HG02943 (cell line): ENCODE data around the gene SLC41A1.
A peak's percentile ranks its signal among the peaks of the same experiment; 100 is the strongest.

ENCODE experiments used
- ATAC-seq: cut with Tn5 transposase; IDR thresholded peaks from one replicate; pipeline ENCODE4 v1.9.1; 2021; ENCODE audit warnings: mild to moderate bottlenecking, low read depth, moderate library complexity; ENCODE audit not compliant: unreplicated experiment

The SLC41A1 gene

GRCh38 chr1:205792481-205792881 is 20.5 kb downstream of the SLC41A1 start:
- no peak for ATAC-seq

DNA sequence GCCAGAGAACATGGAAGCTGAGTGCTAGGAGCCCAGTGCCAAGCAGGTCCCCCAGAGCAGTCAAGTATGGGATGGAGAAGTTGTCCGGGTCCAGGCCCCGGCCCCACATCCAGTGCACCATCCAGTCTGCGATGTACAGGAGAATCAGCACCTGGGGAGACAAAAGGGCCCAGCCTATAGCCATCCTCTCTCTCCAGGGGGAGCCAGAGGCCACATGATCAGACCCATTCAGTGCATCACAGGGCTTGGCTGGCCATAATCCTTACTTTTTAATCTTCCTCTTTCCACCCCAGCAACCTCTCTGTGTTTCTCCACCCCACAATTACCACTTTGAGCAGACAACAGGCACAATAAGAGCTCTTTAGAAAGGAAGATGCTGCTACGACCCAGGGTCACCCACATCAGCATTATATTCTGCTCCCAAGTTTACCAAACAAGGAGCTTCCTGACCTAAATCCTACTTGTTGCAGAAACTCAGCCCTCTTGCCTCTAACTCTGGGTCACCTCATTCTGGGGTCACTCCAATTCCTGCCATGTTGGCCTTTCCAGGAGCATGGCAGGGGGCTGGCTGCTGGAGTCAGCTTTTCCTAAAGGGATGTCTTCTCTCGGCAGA is 21.3 kb downstream of the SLC41A1 start:
- ATAC-seq, result no peak

GRCh38 chr1:205787287-205787916 is 25.6 kb downstream of the SLC41A1 start:
- ATAC-seq, result no peak

GRCh38 chr1:205786601-205787000 is 26.4 kb downstream of the SLC41A1 start:
- no peak for ATAC-seq

DNA sequence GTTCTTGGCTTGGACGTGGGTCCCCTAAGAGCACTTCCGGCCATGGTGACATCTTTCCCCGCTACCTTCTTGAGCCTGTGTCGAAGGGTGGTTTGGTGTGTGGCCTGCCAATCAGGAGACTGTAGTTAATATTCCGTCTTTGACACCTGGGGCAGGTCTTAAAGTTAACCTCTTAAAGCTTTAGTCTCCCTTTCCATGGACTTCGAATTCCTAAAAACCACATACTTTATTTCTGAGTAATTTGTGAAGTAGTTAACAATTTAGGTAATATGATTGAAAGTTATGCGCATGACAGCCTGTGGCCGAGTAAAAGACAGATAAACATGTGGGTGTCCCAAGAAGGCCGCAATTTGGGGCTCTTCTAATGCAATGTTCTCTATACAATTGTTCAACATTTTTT is 27.6 kb downstream of the SLC41A1 start:
- no peak for ATAC-seq

GRCh38 chr1:205783904-205784303 is 29.1 kb downstream of the SLC41A1 start:
- ATAC-seq, result no peak

DNA sequence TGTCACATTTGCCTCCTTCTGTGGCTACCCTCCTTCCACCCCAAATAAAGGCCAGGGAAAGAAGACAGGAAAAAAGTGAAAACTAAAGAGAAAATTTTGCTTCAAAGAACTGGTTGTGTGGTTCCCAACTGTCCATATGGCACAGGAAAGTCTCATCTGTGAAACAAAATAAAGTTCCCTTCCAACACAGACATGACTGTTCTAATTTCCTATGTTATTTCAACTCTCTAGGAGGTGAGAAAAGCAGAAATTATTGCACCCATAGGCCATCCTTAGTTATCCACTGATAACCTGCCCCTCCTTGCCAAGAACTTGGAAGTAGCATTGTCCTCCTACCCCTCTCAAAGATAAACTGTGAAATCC is 29.6 kb downstream of the SLC41A1 start:
- ATAC-seq, result no peak

DNA sequence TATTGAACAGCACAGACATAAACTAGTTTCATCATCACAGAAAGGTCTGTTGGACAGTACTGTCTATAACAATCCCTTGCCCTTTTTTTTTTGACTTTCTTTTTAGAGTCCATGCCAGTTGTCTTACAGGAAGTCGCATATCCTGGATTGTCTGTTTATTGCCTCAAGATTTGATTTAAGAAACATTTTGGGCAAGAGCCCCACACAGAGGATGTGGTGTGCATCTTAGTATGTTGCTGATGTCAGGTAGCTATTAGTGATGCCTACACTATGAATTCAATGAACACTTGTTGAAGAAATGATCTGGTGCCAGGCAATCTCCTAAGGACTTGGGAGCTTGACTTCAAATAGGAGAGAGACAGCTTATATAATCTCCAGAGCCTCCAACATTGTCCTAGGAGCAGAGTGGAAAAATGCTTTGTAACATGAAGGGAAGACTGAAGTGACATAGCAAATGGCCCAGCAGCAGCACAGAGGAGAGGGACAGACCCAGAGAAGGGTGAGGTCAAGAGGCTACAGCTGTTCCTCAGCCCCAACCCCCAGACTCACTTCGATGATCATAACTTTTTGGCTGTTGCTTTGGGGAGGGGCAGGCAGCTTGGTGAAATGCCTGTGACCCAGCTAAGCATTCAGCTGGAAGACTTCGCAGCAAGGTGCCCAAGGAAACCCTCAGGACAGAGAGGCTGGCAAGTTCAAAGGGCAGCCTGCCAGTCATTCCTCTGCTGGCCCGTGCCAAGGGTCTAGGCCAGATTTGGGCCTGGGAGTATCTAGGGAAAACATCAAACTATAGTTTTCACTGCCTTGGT is 30.2 kb downstream of the SLC41A1 start:
- ATAC-seq, result no peak

- ATAC-seq, result no peak
These were observed 32.7 kb downstream of the SLC41A1 start for GRCh38 chr1:205780335-205780734.

- ATAC-seq, result no peak
These were observed 35.0 kb downstream of the SLC41A1 start for GRCh38 chr1:205777994-205778393.

DNA sequence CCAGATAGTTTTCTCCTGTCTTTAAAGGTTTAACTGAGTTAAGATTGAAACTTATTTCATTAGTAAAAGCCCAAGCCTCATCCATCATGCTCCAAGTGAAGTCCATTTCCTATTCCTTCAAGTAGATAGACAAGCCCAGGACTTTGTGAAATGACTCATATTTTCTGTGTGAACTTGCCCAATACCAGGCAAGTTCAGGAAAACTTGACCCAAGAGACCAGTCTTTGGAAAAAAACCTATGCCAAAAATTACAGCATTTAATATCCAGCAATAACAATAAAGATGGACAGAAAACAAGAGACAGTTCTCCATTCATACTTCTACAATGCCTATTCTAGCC is 37.3 kb downstream of the SLC41A1 start:
- no peak for ATAC-seq

- ATAC-seq, result peak; percentile 77
These were observed 37.8 kb downstream of the SLC41A1 start, which contains the start of gene RAB29 for GRCh38 chr1:205775015-205775716. RAB29 (minus strand) TSS chr1:205775482; CDS start chr1:205774956, 526 bp downstream.

DNA sequence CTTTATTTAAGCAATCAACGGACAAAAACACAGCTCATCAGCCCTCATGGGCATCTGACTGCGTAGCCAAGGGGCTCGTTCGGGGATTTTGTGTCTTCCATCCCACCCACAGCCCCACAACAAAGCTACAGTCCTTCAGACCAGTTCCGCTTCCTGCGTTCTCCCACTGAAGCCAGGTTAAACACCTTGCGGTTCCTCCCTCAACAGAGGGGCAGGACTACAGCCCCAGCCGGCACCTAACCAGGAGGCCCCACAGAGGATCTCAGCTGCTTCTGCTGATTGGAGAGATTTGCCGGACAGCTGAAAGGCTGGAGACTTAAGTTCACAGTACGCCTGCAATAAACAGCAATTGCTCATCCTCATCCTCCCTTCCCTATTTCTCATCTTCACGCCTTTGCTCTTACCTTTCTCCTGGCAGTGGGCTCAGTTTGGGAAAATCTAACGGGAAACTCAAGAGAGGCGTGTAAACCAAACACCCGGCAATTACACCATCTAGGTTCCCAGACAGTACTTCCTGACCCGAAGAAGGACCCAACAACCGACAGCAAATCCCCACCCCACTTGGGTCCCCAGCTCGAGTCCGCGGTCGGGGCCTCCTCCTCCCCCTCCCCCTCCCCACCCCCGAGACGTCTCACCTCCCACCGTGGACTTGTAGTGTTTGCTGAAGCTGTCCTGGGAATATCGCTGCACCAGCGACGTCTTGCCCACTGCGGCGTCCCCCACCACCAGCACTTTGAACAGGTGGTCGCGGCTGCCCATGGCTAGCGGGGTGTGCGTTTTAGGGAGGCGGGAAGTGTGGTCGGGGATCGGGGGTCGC is 38.6 kb downstream of the SLC41A1 start:
- ATAC-seq, result peak; percentile 14

- no peak for ATAC-seq
These were observed 40.4 kb downstream of the SLC41A1 start for GRCh38 chr1:205772607-205773032.

- no peak for ATAC-seq
These were observed 42.4 kb downstream of the SLC41A1 start for GRCh38 chr1:205770618-205771017.

DNA sequence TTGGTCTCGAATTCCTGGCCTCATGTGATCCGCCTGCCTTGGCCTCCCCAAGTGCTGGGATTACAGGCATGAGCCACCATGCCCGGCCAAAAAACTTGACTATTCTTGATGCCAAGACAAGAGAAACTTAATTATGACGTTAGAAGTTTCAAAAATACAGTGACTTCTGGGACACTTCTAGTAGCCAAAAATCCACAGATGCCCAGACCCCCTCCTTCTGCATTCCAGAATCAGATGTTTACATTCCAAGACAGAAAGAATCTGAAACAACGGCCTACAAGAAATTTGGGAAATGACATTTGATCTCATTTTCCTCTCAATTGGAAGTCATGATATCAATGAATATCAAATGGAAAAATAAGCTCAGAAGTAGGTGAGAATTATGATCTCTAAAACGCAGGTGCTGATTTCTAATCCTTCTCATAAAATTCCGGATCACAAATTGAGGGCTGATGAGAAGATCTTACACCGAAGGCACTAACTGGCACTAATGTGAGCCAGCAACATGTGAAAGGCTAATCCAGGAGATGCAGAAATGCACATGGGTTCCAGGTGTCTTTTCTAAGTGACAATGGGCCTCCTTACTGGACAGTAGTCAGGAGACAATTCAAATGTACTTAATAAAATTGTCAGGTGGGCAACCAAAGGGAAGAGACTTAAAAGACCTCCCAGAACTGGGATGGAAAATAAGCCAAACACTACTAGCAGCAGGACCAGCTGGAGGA is 43.2 kb downstream of the SLC41A1 start:
- no peak for ATAC-seq

DNA sequence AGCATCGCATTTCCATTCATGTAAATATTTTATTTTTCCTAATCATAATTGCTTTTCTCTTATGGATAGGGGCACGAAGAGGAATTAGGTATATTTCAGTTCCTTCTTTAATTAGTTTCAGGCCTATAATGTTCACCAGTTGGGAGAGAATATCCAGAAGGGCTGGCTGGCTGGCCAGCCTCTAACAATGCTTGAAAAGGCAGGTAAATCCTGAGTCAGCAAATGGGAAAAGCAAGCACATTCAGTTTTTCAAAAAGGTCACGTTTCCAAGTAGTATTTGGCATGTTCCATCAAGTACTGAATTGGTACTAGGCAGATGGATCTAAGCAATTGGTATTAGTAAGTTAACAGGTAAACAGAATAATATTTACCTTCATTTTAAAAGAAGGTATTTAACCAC is 45.8 kb downstream of the SLC41A1 start:
- no peak for ATAC-seq

GRCh38 chr1:205766570-205766969 is 46.4 kb downstream of the SLC41A1 start:
- no peak for ATAC-seq

DNA sequence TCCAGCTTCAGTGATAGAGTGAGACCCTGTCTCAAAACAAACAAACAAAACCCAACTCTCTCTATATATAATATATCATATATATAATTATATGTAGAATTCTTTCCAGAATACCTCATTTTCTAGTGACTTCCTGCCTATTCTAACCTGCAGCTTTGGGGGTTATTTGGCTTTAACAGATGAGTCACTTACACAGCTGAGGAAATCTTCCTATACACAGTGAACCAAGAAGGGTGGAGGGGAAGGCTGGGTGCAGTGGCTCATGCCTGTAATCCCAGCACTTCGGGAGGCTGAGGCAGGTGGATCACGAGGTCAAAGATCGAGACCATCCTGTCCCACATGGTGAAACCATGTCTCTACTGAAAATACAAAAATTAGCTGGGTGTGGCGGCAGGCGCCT is 47.0 kb downstream of the SLC41A1 start:
- ATAC-seq, result no peak

DNA sequence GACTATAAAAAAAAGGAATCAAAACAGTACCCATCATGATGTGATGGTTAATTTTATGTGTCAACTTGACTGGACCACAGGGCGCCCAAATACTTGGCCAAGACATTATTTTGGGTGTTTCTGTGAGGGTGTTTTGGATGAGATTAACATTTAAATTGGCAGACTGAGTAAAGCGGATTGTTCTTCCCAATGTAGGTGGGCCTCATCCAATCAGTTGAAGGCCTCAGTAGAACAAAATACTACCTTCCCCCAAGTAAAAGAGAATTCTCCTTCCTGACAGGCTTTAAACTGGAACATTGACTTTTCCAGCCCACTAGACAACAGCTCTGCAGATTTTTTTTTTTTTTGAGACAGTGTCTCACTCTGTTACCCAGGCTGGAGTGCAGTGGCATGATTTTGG is 48.4 kb downstream of the SLC41A1 start:
- ATAC-seq, result no peak
